ENCODE results near the gene ZNF212.
"Not testable (repeated sequence)": the region's sequence is repeated elsewhere in the genome, so short reads cannot be mapped to it uniquely, and the experiment has no call there.

DNA sequence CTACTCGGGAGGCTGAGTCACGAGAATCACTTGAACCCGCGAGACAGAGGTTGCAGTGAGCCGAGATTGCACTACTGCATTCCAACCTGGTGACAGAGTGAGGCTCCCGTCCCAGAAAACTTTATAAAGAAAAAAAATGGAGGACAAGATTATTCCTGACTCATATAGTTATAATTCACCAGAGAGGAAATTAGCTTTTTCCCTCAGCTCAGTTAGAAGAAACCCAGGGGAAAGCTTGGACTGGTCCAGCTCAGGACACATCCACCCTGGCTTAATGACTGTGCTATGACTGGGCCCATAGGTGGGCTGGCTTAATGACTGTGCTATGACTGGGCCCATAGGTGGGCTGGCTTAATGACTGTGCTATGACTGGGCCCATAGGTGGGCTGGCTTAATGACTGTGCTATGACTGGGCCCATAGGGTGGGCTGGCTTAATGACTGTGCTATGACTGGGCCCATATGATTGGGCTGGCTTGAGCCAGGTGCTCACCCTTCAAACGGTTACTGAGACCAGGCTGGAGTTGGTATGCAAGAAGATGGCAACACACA, 5.7 kb upstream of the ZNF212 start:
- not testable (repeated sequence) for TF ChIP-seq CTCF (conservative IDR thresholded peaks at IDR 0.05; ENCODE audit: low read depth, low read length); EZH2phosphoT487 (IDR thresholded peaks at IDR 0.05; ENCODE audit: borderline replicate concordance, low read length)

Measured in PC-3 (cell line).